HS-27A (cell line): Measurements from ENCODE around the gene ERI2.
"Not testable (repeated sequence)": the region's sequence is repeated elsewhere in the genome, so short reads cannot be mapped to it uniquely, and the experiment has no call there.

Source experiments
- DNase-seq: peaks from one replicate; pipeline ENCODE4 v3.0.0-alpha.2; 2012; ENCODE audit warnings: low read depth, missing footprints

The ERI2 gene

GRCh38 chr16:20765732-20766131 is 40.5 kb downstream of the ERI2 start:
- DNase-seq = no peak

GRCh38 chr16:20764448-20764847 is 41.8 kb downstream of the ERI2 start:
- not testable (repeated sequence) for DNase-seq

- DNase-seq = peak; percentile 7
These were observed 42.6 kb downstream of the ERI2 start, which contains the start of gene ACSM3 for GRCh38 chr16:20763461-20764232. ACSM3 (plus strand) TSS chr16:20764014; CDS start chr16:20770035, 6,021 bp downstream.

GRCh38 chr16:20762404-20763123 is 43.7 kb downstream of the ERI2 start:
- DNase-seq = no peak

- no peak for DNase-seq
These were observed 45.1 kb downstream of the ERI2 start for GRCh38 chr16:20761175-20761574.

GRCh38 chr16:20760346-20760745 is 45.9 kb downstream of the ERI2 start:
- no peak for DNase-seq

- not testable (repeated sequence) for DNase-seq
These were observed 50.5 kb downstream of the ERI2 start for GRCh38 chr16:20755799-20756198.

- no peak for DNase-seq
These were observed 51.0 kb downstream of the ERI2 start for GRCh38 chr16:20755238-20755637.

GRCh38 chr16:20753727-20754126 is 52.5 kb downstream of the ERI2 start:
- no peak for DNase-seq

GRCh38 chr16:20750558-20750957 is 55.7 kb downstream of the ERI2 start:
- DNase-seq = no peak

GRCh38 chr16:20749474-20749873 is 56.8 kb downstream of the ERI2 start:
- DNase-seq = no peak

- no peak for DNase-seq
These were observed 59.0 kb downstream of the ERI2 start for GRCh38 chr16:20747030-20747816.

GRCh38 chr16:20746461-20746860 is 59.8 kb downstream of the ERI2 start:
- no peak for DNase-seq
